OCI-LY1 (cell line): ENCODE measurements around the gene DUT.

Experiments used
- CTCF ChIP-seq: fragments of 200-600 bp; sonication (generic), shearing (Covaris generic); IDR thresholded peaks from 2 replicates; pipeline ENCODE4 v1.5.1; 2017; ENCODE audit warnings: mild to moderate bottlenecking, antibody characterized with exemption, low read length, moderate library complexity, mixed read lengths
- EZH2 ChIP-seq: fragments of 200-600 bp; sonication (generic), shearing (Covaris generic); IDR thresholded peaks from 2 replicates; pipeline ENCODE4 v1.8.0; 2017; ENCODE audit warnings: borderline replicate concordance, mixed run types, mild to moderate bottlenecking, antibody characterized with exemption, low read length, moderate library complexity, mixed read lengths

GRCh38 chr15:48388016-48388851, 57.0 kb downstream of the DUT start:
- TF ChIP-seq CTCF (no peak), EZH2 (no peak)
